ENCODE results near the gene SNTA1. TPM values are rescaled to one million over a fixed set of nuclear protein-coding genes. Genes with fewer than 3 reads are reported as not detected.
A peak's percentile ranks its signal among the peaks of the same experiment; 100 is the strongest.

SNTA1 gene
- total and polyA plus RNA-seq, 2 of the 13 experiments (the other 11 are each of a cell fraction or from before 2014, with no cell fraction given): 16.4 to 18.3 TPM

GRCh38 chr20:33443512-33444239 lies at the start of gene SNTA1 (continued):
- TF ChIP-seq CTCF (CRISPR knock-in tag; IDR thresholded peaks at IDR 0.05) (no peak), SOX6 (IDR thresholded peaks at IDR 0.05) (no peak), SOX6 (CRISPR knock-in tag; IDR thresholded peaks at IDR 0.05) (no peak), KLF9 (CRISPR knock-in tag; IDR thresholded peaks at IDR 0.05; ENCODE audit: low read depth) (no peak), RORA (CRISPR knock-in tag; IDR thresholded peaks at IDR 0.05) (no peak), TCF7L2 (IDR thresholded peaks at IDR 0.05; ENCODE audit: low read depth, low read length) (no peak), FOXO4 (CRISPR knock-in tag; conservative IDR thresholded peaks at IDR 0.05) (no peak), ZNF264 (CRISPR knock-in tag; IDR thresholded peaks at IDR 0.05) (no peak), SIN3A (IDR thresholded peaks at IDR 0.05; ENCODE audit: borderline replicate concordance, low read depth, low read length) (peak; percentile 51; the same call in 1 of the 2 replicates), ZNF724P (CRISPR knock-in tag; IDR thresholded peaks at IDR 0.05; ENCODE audit: borderline replicate concordance) (no peak; the same call in 1 of the 2 replicates), RFXANK (CRISPR knock-in tag; IDR thresholded peaks at IDR 0.05) (no peak), ZNF335 (CRISPR knock-in tag; IDR thresholded peaks at IDR 0.05) (0 out of 2 replicates have a peak, but pooled peaks have one; percentile 21), ZNF616 (CRISPR knock-in tag; IDR thresholded peaks at IDR 0.05; ENCODE audit: low read depth) (no peak; the same call in 1 of the 2 replicates), ZSCAN22 (CRISPR knock-in tag; IDR thresholded peaks at IDR 0.05) (no peak), ZNF891 (CRISPR knock-in tag; IDR thresholded peaks at IDR 0.05) (no peak), ZNF547 (CRISPR knock-in tag; IDR thresholded peaks at IDR 0.05) (no peak; the same call in 1 of the 2 replicates), THAP7 (CRISPR knock-in tag; IDR thresholded peaks at IDR 0.05) (0 out of 2 replicates have a peak, but pooled peaks have one; percentile 44), ZNF761 (CRISPR knock-in tag; conservative IDR thresholded peaks at IDR 0.05) (0 out of 2 replicates have a peak, but pooled peaks have one; percentile 50), TIGD3 (CRISPR knock-in tag; IDR thresholded peaks at IDR 0.05; ENCODE audit: borderline replicate concordance) (0 out of 2 replicates have a peak, but pooled peaks have one; percentile 32), ZNF775 (CRISPR knock-in tag; IDR thresholded peaks at IDR 0.05; ENCODE audit: borderline replicate concordance) (no peak), GMEB1 (CRISPR knock-in tag; IDR thresholded peaks at IDR 0.05; ENCODE audit: borderline replicate concordance) (0 out of 2 replicates have a peak, but pooled peaks have one; percentile 22)
